LoVo (cell line): ENCODE data around the gene RNLS.

ENCODE experiments used
- DNase-seq: peaks from one replicate; pipeline ENCODE4 v3.0.0-alpha.2; 2016; ENCODE audit warnings: low spot score

RNLS gene

DNA sequence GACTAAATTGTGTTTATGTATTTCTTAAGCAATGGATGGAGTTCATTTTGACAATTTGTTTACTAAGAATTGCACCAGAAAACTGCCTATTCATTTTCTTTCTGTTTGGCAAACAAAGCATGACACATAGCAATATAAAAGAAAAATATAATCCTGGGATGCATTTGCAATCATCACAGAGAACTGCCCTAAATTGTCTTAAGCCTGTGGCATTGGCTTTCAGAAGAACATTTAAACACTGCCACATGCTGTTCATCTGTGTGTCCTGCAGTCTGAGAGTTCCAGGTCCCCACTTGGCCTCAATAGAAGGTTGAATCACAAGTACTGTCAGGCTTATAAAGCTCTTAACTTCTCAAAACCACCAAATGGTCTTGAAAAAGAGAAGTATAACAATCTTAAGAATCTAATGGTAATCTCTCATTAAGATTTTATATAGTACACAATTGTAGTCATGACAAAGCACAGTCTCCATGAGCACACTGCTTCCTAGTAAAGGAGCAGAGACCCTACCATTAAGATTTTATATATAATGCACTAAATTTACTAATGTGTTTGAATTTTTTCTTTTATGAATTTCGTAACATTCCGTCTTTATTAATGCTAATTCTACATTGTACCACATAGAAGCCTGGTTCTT lies 29.9 kb downstream of the RNLS start:
- peak; percentile 61 for DNase-seq

DNA sequence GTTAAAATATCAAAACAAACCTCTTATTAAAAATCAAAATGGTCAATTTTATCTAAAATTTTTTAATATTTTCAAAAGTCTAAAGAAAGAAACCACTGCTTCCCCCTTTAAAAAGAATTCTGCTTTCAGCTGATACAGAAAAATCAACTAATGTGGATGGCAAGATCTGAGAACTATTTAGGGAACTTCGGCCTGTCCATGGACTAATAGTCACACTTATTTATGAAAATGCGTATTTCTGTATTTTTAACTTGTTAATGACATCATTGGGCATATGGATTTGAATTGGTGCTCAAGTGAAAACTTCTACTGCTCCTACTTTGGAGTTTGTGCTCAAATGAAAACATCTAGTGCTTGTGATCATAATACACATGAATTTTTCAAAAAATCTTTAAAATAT lies 31.9 kb downstream of the RNLS start:
- no peak for DNase-seq

- no peak for DNase-seq
These were observed 36.6 kb downstream of the RNLS start for GRCh38 chr10:88546497-88546896.

GRCh38 chr10:88545359-88545758 lies 37.8 kb downstream of the RNLS start:
- DNase-seq: no peak

GRCh38 chr10:88544140-88544870 lies 38.8 kb downstream of the RNLS start:
- DNase-seq: no peak

GRCh38 chr10:88542522-88542921 lies 40.6 kb downstream of the RNLS start:
- DNase-seq: no peak

DNA sequence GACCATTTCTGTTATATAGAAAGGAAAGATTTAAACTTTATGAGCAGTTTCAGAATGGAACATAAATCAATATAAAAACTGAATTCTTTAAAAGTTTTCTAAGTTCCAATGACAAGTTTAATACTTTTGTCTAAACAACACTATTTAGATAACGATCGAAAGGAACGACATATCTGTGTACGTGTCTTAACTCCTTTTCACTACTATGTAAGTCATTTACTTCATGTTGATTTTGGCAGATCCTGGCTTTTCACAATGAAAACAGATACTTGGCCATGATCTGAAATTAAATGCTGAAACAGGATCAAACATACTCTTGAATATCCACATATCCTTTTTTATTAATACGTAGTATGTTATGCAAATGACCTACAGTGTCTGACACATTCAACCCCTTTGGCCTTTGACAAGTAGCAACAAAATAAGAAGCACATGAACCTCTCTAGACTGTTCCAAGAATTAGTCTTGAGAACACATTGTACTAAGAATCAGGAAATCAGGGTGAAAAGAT lies 41.9 kb downstream of the RNLS start:
- no peak for DNase-seq

DNA sequence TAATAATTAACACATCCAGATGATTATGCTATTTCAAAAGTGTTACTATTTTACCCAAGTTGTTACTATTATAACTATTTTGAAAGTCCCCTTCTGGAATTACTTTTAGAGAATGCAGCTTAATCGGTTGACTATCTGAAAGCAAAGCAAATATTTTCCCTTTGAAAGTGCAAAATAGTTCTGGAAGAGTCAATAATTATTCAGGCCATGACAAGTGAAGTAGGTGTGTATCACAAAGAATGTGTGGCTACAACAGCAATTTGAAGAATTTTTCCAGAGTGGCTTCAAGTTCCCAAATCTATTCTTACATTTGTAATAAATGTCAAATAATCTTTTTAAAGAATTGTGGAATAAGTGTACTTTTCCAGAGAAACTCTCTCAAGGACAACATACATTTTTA lies 42.8 kb downstream of the RNLS start:
- DNase-seq: no peak

DNA sequence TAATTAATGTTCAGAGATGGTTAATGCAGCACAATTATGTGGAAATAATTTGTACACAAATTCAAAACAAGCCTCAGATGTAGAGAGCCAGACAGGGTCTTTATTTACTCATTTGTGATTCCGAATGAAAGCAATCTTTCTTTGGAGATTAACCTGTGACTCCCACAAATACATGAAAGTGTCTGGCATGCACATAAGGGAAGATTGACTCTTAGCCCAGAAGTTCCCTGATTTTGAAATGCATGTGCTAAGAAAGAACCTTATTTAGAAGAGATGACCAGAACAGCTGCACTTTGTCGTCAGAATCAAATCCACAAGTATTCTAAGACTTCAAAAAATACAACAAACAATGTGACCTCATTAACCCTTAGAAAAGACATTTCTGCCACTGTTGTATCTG lies 45.1 kb downstream of the RNLS start:
- no peak for DNase-seq

DNA sequence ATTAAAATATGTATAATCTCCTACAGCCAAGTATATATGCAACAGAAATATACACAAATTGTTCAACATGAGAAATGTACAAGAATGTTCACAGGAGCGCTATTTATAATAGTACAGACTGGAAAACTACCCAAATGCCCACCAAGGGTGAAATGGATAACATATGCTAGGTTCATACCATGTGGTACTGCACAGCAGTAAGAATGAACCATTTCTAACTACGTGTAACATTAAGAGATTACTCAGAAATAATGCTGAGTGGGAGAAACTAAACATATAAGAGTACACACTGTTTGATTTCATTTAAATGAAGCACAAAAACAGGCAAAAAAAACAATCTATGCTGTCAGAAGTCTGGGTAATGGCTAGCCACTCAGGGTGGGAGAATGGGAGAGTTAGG lies 45.8 kb downstream of the RNLS start:
- no peak for DNase-seq

GRCh38 chr10:88536437-88536836 lies 46.7 kb downstream of the RNLS start:
- DNase-seq: no peak

DNA sequence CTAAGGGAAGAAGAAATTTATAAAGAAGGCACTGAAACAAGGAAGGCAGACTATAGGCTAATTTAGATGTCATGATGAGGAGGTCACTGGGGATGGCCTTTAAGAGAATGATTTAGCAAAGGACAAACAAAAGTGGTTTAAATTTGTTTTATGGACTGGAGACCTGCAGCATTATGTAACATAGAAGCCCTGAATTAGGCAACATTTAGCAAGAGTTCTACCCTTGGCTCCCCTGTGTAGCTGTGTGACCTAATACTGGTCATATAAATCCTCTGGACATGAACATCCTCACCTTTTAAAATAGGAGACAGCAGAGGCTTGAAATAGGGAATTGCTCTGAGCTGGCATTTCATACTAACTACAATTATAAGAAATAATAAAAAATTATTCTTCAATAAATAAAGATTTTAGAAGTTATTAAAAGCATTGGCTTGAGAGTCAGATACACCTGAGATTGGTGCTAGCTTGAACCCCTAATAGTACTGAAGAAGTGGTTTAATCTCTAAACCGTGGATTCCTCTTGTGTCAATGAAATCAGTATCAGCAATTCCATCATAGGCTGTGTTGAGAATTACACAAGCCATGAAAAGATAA lies 48.9 kb downstream of the RNLS start:
- no peak for DNase-seq

DNA sequence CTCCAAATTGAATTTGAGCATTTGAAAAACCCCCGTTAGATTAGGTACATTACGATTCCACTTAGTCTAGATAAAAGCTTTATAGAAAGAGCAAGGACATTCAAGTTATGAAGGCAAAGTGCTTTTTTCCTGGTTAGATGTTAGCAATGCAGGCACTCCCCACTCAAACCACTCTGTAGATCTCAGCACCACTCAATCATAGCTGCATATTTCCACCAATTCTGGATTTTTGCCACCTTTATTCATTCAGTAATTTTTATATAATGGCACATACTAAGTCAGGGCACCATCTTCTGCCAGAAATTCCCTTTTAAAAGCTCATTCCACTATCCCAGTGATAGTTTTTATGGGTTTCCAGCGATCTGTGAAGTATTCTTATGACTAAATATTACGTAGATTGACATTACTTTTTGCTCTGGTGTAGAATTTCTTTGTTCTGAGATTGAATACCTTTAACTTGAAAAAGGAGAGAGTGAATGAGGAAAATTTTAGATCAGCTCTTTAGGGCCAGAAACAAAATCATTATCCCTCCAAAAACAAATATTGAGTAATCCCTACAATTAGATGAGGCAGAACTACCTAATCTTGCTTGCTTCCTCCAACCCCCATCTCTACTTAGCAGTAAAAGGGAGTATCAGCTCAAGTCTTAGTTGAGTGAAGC lies 51.6 kb downstream of the RNLS start:
- DNase-seq: no peak

GRCh38 chr10:88530629-88531391 lies 52.3 kb downstream of the RNLS start:
- DNase-seq: no peak

DNA sequence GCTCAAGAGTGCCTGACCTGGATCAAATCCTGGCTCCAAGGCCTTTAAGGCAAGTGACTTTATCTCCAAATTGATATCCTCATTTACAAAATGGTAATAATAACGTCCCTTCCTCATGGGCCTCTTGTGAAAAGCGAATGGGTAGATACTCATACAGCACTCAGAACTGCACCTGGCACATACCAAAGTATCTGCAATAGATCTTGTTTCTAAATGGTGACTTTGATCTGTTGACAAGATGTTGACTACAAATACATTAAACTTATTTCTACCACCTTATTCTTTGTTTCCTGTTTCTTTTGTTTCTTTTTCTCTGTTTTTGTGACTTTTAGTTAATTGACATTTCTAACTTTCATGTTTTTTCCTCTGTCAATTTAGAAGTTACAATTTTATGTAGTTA lies 53.0 kb downstream of the RNLS start:
- no peak for DNase-seq

DNA sequence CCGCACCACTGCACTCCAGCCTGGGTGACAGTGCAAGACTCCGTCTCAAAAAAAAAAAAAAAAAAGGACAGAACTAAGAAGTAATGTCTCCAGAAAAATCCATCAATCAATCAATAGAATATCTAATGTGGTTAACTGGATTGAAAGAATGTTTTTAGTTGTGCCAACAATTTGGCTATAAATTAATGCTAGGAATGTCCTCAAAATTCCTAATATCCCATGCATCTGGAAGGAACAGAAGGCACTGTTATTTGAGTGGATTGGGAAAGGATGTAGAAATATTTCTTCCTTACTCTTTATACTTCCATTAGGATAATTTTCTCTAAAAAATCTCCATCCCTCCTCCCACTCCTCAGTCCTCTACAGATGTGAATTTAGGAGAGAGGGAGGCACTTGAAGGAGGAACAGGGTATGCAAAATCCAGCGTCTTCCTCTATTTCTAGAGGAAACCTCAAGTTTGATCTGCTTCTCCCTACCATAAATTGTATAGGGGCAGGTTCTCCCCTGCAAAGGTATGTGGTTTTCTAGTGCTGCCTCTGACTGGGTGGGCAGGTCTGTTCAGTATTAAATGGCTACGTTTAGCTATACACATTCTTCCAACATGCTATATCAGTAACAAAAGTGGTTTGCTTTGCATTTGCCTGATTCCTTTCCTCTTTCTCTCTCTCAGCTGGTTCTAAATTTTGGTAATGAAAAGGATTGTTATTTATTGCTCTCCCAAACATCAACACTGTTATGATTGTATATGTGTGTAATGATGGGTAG lies 54.1 kb downstream of the RNLS start:
- DNase-seq: no peak

DNA sequence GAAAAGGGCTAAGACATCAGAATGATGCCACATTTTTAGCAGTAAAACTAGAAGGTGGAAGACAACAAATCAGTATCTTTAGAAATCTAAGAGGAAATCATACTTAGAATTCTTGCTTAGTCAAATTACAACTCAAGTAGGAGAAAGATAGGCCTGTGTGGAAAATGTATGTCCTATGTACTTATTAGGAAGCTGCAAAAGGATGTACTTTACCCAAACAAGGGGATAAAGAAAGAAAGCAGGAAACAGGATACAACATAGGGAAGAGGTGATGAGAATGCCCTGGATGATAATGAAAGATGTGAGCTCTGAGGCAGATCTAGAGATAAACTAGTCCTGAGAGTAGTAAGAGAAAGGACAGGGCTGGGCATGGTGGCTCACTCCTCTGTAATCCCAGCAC lies 54.9 kb downstream of the RNLS start:
- no peak for DNase-seq

DNA sequence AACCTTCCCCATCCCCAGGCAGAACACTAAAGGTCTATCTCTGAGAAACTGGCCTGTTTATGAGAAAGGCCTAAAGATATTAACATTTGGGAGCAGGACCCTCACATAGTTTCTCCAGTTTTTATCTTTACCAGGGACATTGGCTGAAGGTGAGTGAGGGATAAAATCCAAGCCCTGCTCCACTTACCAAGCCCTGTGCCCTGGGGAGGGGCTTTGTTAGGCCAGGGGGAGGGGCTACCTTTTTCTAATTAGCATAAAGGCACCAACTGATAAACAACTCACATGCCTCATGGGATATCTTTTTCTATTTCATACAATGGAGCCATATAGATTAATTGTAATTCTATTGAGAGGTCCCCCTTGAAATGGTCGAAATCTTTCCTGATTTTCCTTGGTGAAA lies 55.9 kb downstream of the RNLS start:
- DNase-seq: no peak

GRCh38 chr10:88526501-88527105 lies 56.5 kb downstream of the RNLS start:
- DNase-seq: no peak

- DNase-seq: peak; percentile 77
These were observed 57.6 kb downstream of the RNLS start for GRCh38 chr10:88525371-88526069.
